ENCODE measurements around the gene DHODH.

DHODH gene

GRCh38 chr16:72024862-72025382 is 16.4 kb downstream of the DHODH start:
- no peak overlapping the region for H3K4me3 ChIP-seq (ENCODE audit: low read length)
- no peak for TF ChIP-seq CTCF (IDR thresholded peaks at IDR 0.05; ENCODE audit: insufficient read depth, low read depth, low read length, missing control alignments)
- no peak for DNase-seq (ENCODE audit: low read depth)

DNA sequence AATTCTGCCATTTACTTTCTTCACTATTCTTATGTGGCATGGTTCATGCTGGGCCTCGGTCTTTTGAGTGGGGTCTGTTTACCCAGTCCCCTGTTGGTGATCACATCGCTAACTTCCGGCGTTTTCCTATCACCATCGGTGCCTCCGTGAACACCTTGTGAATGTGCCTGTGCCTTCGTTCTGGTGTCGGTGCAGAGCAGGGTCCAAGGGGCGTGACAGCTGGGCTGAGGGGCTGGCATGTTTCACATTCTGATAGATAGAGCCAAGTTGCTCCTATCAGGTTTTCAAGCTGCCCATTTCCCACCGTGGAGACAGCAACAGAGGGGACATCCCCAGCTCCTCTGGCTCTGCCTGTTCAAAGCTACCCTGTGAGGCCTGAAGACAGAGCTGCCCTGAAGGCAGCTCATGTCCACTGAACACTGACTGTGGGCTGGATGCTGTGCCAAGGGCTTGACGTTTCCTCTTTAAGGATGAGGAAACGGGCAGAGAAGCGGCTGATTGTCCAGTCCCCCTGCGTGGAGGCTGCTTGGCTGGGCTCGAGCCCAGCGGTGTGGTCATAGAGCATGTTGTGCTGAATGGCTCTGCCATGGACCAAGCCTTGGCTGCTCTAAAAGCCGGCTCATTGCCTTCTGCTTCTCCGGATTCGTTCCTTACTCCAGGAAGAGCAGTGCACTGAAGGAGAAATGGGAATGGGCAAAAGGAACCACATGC is 17.0 kb downstream of the DHODH start:
- no peak for DNase-seq (ENCODE audit: low read depth)
- no peak overlapping the region for H3K4me3 ChIP-seq (ENCODE audit: low read length)
- no peak for TF ChIP-seq CTCF (IDR thresholded peaks at IDR 0.05; ENCODE audit: insufficient read depth, low read depth, low read length, missing control alignments)

- DNase-seq (ENCODE audit: low read depth) = no peak
- TF ChIP-seq CTCF (IDR thresholded peaks at IDR 0.05; ENCODE audit: insufficient read depth, low read depth, low read length, missing control alignments) = no peak
- no peak overlapping the region for H3K4me3 ChIP-seq (ENCODE audit: low read length)
These were observed 19.3 kb downstream of the DHODH start for GRCh38 chr16:72027669-72028378.

DNA sequence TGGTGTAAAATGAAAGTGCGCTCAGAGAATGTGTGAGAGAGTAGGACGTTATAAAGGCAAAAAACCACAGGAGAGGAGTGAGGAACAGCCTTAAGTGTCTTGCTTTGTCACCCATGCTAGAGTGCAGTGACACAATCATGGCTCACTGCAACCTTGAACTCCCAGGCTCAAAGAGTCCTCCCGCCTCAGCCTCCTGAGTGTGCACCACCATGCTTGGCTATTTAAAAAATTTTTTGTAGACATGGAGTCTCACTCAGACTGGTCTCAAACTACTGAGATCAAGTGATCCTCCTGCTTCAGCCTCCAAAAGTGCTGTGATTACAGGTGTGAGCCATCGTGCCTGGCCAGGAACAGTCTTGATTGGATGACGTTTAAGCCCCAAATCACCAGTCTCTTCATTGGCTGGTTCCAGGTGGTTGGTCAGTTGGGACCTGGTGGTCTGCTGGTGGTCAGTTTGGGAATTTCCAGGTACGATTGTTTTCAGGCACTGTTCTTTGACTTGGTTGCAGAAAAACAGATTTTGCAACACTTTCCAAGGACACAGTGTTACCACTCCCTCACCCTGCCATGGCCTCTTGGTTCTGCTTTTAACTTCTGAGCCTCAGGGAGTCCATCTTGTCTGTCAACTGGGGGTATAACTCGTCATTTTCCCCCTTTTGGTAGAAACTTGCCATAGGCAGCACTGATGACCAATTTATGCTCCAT is 21.2 kb downstream of the DHODH start:
- no peak for DNase-seq (ENCODE audit: low read depth)
- TF ChIP-seq CTCF (IDR thresholded peaks at IDR 0.05; ENCODE audit: insufficient read depth, low read depth, low read length, missing control alignments) = no peak
- H3K4me3 ChIP-seq (ENCODE audit: low read length) = no peak overlapping the region

GRCh38 chr16:72033437-72033836 is 24.9 kb downstream of the DHODH start:
- DNase-seq (ENCODE audit: low read depth) = no peak

DNA sequence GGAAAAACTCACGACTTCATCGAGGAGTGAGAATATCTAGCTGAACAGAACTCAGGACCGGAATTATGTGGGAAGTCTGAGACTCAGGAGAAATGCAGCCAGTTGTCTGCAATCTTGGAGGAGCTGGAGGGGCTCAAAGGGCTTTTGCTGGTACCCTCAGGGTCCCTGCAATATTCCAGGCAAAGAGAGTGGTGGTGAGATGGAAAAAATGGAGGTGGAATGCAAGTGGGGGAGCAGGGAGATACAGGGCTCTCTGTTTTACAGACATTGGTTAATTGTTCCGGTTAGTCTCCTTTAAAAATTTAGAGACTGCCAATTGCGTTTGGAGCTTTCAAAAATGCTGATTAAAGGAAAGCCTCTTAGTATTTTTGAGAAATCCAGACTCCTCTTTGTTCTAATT is 27.6 kb downstream of the DHODH start:
- TF ChIP-seq CTCF (IDR thresholded peaks at IDR 0.05; ENCODE audit: insufficient read depth, low read depth, low read length, missing control alignments) = no peak
- no peak for DNase-seq (ENCODE audit: low read depth)
- H3K4me3 ChIP-seq (ENCODE audit: low read length) = no peak overlapping the region

More at GRCh38 chr16:72033437-72033836, 24.9 kb downstream of the DHODH start:
- H3K4me3 ChIP-seq (ENCODE audit: low read length) = no peak overlapping the region
- no peak for TF ChIP-seq CTCF (IDR thresholded peaks at IDR 0.05; ENCODE audit: insufficient read depth, low read depth, low read length, missing control alignments)

Measured in epithelial cell of esophagus (primary cell).